ENCODE results near the gene SLC4A4.

Gene SLC4A4

GRCh38 chr4:71550220-71551165 is 211.7 kb downstream of the SLC4A4 start:
- no peak for ATAC-seq
- H3K9me3 Mint-ChIP-seq = no peaks in the 10 kb centered on the region
- no peaks in the 10 kb centered on the region for H3K4me1 Mint-ChIP-seq
- H3K4me3 Mint-ChIP-seq = no peak overlapping the region
- no peaks in the 10 kb centered on the region for H3K36me3 Mint-ChIP-seq
- peaks cover 9% of the 10 kb centered on the region for H3K27me3 Mint-ChIP-seq
- H3K27ac Mint-ChIP-seq = no peak overlapping the region

- no peaks in the 10 kb centered on the region for H3K27me3 Mint-ChIP-seq
- H3K4me3 Mint-ChIP-seq = no peak overlapping the region
- no peaks in the 10 kb centered on the region for H3K36me3 Mint-ChIP-seq
- no peak overlapping the region for H3K27ac Mint-ChIP-seq
- H3K4me1 Mint-ChIP-seq = no peaks in the 10 kb centered on the region
- no peaks in the 10 kb centered on the region for H3K9me3 Mint-ChIP-seq
- no peak for ATAC-seq
Measured at GRCh38 chr4:71553605-71554004, 214.8 kb downstream of the SLC4A4 start.

GRCh38 chr4:71554025-71554424 is 215.2 kb downstream of the SLC4A4 start:
- ATAC-seq = no peak
- H3K4me1 Mint-ChIP-seq = no peaks in the 10 kb centered on the region
- H3K27ac Mint-ChIP-seq = no peak overlapping the region
- H3K36me3 Mint-ChIP-seq = no peaks in the 10 kb centered on the region
- no peak overlapping the region for H3K4me3 Mint-ChIP-seq
- no peaks in the 10 kb centered on the region for H3K27me3 Mint-ChIP-seq
- no peaks in the 10 kb centered on the region for H3K9me3 Mint-ChIP-seq

- Mint-ChIP-seq H3K27me3 (no peaks in the 10 kb centered on the region), H3K27ac (no peak overlapping the region), H3K4me1 (no peaks in the 10 kb centered on the region), H3K4me3 (no peak overlapping the region), H3K9me3 (no peaks in the 10 kb centered on the region), H3K36me3 (no peaks in the 10 kb centered on the region)
- no peak for ATAC-seq
Measured at GRCh38 chr4:71558248-71558647, 219.4 kb downstream of the SLC4A4 start.

- no peak overlapping the region for H3K27ac Mint-ChIP-seq
- H3K36me3 Mint-ChIP-seq = no peaks in the 10 kb centered on the region
- no peaks in the 10 kb centered on the region for H3K9me3 Mint-ChIP-seq
- ATAC-seq = no peak
- no peaks in the 10 kb centered on the region for H3K4me1 Mint-ChIP-seq
- no peaks in the 10 kb centered on the region for H3K27me3 Mint-ChIP-seq
- no peak overlapping the region for H3K4me3 Mint-ChIP-seq
Measured at GRCh38 chr4:71559957-71560571, 221.2 kb downstream of the SLC4A4 start.

GRCh38 chr4:71564775-71565174 is 226.0 kb downstream of the SLC4A4 start:
- Mint-ChIP-seq H3K27ac (no peak overlapping the region), H3K27me3 (no peaks in the 10 kb centered on the region), H3K36me3 (no peaks in the 10 kb centered on the region), H3K9me3 (no peaks in the 10 kb centered on the region), H3K4me1 (no peaks in the 10 kb centered on the region), H3K4me3 (no peak overlapping the region)
- ATAC-seq = no peak

- no peak overlapping the region for H3K4me3 Mint-ChIP-seq
Measured at GRCh38 chr4:71566856-71567255, 228.0 kb downstream of the SLC4A4 start.

GRCh38 chr4:71568131-71568530 is 229.3 kb downstream of the SLC4A4 start:
- Mint-ChIP-seq H3K27me3 (no peaks in the 10 kb centered on the region), H3K27ac (no peak overlapping the region), H3K4me1 (no peaks in the 10 kb centered on the region), H3K9me3 (no peaks in the 10 kb centered on the region), H3K4me3 (no peak overlapping the region), H3K36me3 (no peaks in the 10 kb centered on the region)
- ATAC-seq = no peak

More at GRCh38 chr4:71566856-71567255, 228.0 kb downstream of the SLC4A4 start:
- no peaks in the 10 kb centered on the region for H3K4me1 Mint-ChIP-seq
- no peaks in the 10 kb centered on the region for H3K9me3 Mint-ChIP-seq
- no peaks in the 10 kb centered on the region for H3K36me3 Mint-ChIP-seq
- ATAC-seq = no peak
- H3K27me3 Mint-ChIP-seq = no peaks in the 10 kb centered on the region
- no peak overlapping the region for H3K27ac Mint-ChIP-seq

- Mint-ChIP-seq H3K27ac (no peak overlapping the region), H3K36me3 (no peaks in the 10 kb centered on the region), H3K27me3 (no peaks in the 10 kb centered on the region), H3K4me1 (no peaks in the 10 kb centered on the region), H3K4me3 (no peak overlapping the region), H3K9me3 (peaks cover 5% of the 10 kb centered on the region)
- no peak for ATAC-seq
Measured at GRCh38 chr4:71570492-71570891, 231.7 kb downstream of the SLC4A4 start.

- no peak for ATAC-seq
- Mint-ChIP-seq H3K36me3 (no peaks in the 10 kb centered on the region), H3K4me3 (no peak overlapping the region), H3K27ac (no peak overlapping the region), H3K4me1 (no peaks in the 10 kb centered on the region), H3K9me3 (peaks cover 5% of the 10 kb centered on the region), H3K27me3 (no peaks in the 10 kb centered on the region)
Measured at GRCh38 chr4:71571346-71571745, 232.5 kb downstream of the SLC4A4 start.

- H3K27me3 Mint-ChIP-seq = no peaks in the 10 kb centered on the region
- H3K9me3 Mint-ChIP-seq = peaks cover 14% of the 10 kb centered on the region
- no peaks in the 10 kb centered on the region for H3K36me3 Mint-ChIP-seq
- H3K4me1 Mint-ChIP-seq = no peaks in the 10 kb centered on the region
- ATAC-seq = no peak
- no peak overlapping the region for H3K27ac Mint-ChIP-seq
- H3K4me3 Mint-ChIP-seq = no peak overlapping the region
Measured at GRCh38 chr4:71583971-71584370, 245.2 kb downstream of the SLC4A4 start.

- no peak for ATAC-seq
- Mint-ChIP-seq H3K27me3 (no peaks in the 10 kb centered on the region), H3K36me3 (no peaks in the 10 kb centered on the region), H3K27ac (no peak overlapping the region), H3K9me3 (peaks cover 18% of the 10 kb centered on the region), H3K4me1 (no peaks in the 10 kb centered on the region), H3K4me3 (no peak overlapping the region)
Measured at GRCh38 chr4:71584585-71584984, 245.8 kb downstream of the SLC4A4 start.

GRCh38 chr4:71586087-71586763 is 247.4 kb downstream of the SLC4A4 start:
- H3K36me3 Mint-ChIP-seq = no peaks in the 10 kb centered on the region
- peaks cover 14% of the 10 kb centered on the region for H3K9me3 Mint-ChIP-seq
- no peak for ATAC-seq
- H3K27ac Mint-ChIP-seq = no peak overlapping the region
- H3K27me3 Mint-ChIP-seq = no peaks in the 10 kb centered on the region
- no peak overlapping the region for H3K4me3 Mint-ChIP-seq
- H3K4me1 Mint-ChIP-seq = no peaks in the 10 kb centered on the region

- no peaks in the 10 kb centered on the region for H3K27me3 Mint-ChIP-seq
- no peak overlapping the region for H3K4me3 Mint-ChIP-seq
- ATAC-seq = no peak
- H3K4me1 Mint-ChIP-seq = no peaks in the 10 kb centered on the region
- H3K9me3 Mint-ChIP-seq = peaks cover 12% of the 10 kb centered on the region
- H3K27ac Mint-ChIP-seq = no peak overlapping the region
- no peaks in the 10 kb centered on the region for H3K36me3 Mint-ChIP-seq
Measured at GRCh38 chr4:71587995-71588394, 249.2 kb downstream of the SLC4A4 start.

GRCh38 chr4:71592793-71593192 is 254.0 kb downstream of the SLC4A4 start:
- Mint-ChIP-seq H3K36me3 (no peaks in the 10 kb centered on the region), H3K4me1 (no peaks in the 10 kb centered on the region), H3K27ac (no peak overlapping the region), H3K4me3 (no peak overlapping the region), H3K27me3 (peaks cover 3% of the 10 kb centered on the region), H3K9me3 (peaks cover 7% of the 10 kb centered on the region)
- ATAC-seq = no peak
